ENCODE data around the gene TLL1. TPM values are rescaled to one million over a fixed set of nuclear protein-coding genes. Genes with fewer than 3 reads are reported as not detected.

The TLL1 gene
- total and polyA plus RNA-seq, 10 donors = 0.07 to 1.1 (median 0.21) TPM

DNA sequence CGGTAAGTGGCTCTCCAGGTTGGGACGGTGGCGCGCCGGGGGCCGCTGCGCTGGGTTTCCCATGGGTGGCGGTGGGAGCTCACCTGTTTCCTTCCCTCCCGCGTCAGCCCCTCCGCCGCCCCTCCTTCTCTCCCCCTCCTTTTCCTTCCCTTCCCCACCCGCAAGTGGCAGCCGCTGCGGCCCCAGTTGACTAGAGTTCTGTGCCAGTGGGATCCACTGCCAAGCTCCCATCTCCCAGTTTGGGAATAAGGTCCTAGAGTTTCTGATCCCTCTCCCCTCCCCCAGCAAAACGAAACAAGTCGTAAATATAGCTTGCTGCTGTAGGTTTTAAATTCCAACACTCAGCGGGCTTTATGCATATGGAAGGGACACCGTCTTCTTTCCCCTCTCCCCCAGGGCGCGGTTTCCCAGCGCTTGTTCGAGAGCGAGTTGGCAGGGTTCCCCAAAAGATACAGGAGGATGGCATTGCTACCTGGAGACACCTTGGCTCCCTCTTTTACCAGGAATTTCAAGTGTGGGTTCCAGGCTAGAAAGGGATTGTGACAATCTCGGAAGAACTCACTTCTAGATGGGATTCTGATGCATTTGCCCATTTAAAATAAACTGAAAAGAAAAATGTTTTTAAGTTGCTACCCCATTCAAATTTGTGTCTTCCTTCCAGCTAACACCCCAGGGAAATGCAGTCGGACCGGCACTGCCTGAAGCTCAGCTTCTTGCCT lies 1.2 kb downstream of the TLL1 start:
- DNase-seq = no peak

DNA sequence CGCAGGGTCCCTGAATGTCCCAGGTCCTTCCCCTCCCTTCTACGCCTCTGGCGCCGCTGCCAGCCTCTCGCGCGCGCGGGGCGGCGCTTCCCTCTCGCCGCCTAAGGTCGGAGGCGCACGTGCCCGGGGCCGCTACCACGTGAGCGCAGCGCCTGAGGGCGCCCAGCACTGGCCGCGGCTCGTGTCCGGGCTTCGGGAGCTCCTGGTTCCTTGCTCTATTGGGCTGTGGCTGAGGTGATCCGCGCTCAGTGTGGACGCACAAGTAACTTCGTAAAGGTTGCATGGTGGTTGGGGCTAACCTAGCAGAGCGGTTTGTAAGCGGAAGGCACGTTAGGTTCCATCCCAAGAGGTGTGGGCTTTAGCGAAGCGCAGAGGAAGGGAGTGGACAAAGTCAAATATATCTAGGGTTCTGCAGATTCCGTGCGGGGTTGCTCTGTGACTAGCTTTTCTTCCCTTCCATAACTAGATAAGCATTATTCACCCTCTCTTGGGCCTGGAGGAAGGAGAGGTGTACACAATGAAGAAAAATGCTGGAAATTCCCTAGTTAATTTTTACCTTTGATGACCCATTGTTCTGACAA lies 1.8 kb downstream of the TLL1 start:
- Histone ChIP-seq H3K4me1 (peaks cover 4 to 28% (median 15%) of the 10 kb centered on the region in 6 donors), H3K36me3 (no peaks in the 10 kb centered on the region), H3K4me3 (peak overlapping the region in 7 of 8 donors; percentile 2 to 65 (median 40)), H3K27ac (no peak overlapping the region), H3K27me3 (replicated peaks in 1 of 7) (peaks cover 0 to 67% (median 43%) of the 10 kb centered on the region in 7 donors), H3K9me3 (no peaks in the 10 kb centered on the region)
- intact Hi-C loops (cut with DNase I; ENCODE audit: low total_unique reads) = no loop called here
- DNase-seq = peak; percentile 70
- 5 to 17% (median 7%) methylated on average over 24 to 38 of the region's 38 CpGs for WGBS, 5 donors
- TF ChIP-seq POLR2AphosphoS5 (IDR thresholded peaks at IDR 0.05) (peak in 2 of 3 donors; percentile 16 to 32), POLR2A (IDR thresholded peaks at IDR 0.05) (no peak)
- TF ChIP-seq, protein P1, sequence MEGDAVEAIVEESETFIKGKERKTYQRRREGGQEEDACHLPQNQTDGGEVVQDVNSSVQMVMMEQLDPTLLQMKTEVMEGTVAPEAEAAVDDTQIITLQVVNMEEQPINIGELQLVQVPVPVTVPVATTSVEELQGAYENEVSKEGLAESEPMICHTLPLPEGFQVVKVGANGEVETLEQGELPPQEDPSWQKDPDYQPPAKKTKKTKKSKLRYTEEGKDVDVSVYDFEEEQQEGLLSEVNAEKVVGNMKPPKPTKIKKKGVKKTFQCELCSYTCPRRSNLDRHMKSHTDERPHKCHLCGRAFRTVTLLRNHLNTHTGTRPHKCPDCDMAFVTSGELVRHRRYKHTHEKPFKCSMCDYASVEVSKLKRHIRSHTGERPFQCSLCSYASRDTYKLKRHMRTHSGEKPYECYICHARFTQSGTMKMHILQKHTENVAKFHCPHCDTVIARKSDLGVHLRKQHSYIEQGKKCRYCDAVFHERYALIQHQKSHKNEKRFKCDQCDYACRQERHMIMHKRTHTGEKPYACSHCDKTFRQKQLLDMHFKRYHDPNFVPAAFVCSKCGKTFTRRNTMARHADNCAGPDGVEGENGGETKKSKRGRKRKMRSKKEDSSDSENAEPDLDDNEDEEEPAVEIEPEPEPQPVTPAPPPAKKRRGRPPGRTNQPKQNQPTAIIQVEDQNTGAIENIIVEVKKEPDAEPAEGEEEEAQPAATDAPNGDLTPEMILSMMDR (IDR thresholded peaks at IDR 0.05 in 8 of 11, conservative IDR thresholded peaks at IDR 0.05 in 3 of 11) = no peak

More for the DNA sequence above, 1.2 kb downstream of the TLL1 start:
- no peak overlapping the region for H3K27ac ChIP-seq
- TF ChIP-seq POLR2AphosphoS5 (IDR thresholded peaks at IDR 0.05) = no peak
- TF ChIP-seq POLR2A (IDR thresholded peaks at IDR 0.05) = no peak
- TF ChIP-seq, protein P1 (IDR thresholded peaks at IDR 0.05 in 8 of 11, conservative IDR thresholded peaks at IDR 0.05 in 3 of 11) = no peak
- no peaks in the 10 kb centered on the region for H3K9me3 ChIP-seq
- H3K4me3 ChIP-seq = peak overlapping the region in 7 of 8 donors; percentile 31 to 65 (median 40)
- 1 to 11% (median 2%) methylated on average over 26 to 27 of the region's 27 CpGs for WGBS, 5 donors
- peaks cover 0 to 73% (median 43%) of the 10 kb centered on the region in 7 donors for H3K27me3 ChIP-seq (replicated peaks in 1 of 7)
- peaks cover 4 to 28% (median 15%) of the 10 kb centered on the region in 6 donors for H3K4me1 ChIP-seq
- intact Hi-C loops (cut with DNase I; ENCODE audit: low total_unique reads) = no loop called here
- no peaks in the 10 kb centered on the region for H3K36me3 ChIP-seq

DNA sequence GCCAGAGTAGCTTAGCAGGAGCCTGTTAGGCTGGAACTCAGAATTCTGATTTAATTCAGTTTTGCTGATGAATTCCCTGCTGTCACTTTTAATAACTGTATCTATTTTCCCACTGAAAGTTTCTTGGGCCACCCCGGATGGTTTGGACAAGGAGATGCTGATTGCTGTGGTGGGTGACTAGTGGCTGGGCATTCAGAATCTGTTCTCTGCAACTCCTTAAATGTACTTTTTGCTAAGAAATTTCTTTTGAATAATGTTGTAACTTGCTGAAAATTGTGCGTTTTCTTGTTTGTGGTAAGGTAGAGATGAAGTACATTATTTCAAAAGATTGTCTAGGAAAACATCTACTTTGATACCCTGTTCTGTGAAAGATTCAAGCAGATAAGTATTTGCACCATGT lies 2.4 kb downstream of the TLL1 start:
- DNase-seq = no peak
- no peaks in the 10 kb centered on the region for H3K36me3 ChIP-seq
- TF ChIP-seq POLR2AphosphoS5 (IDR thresholded peaks at IDR 0.05) = no peak
- WGBS, 5 donors = 80 to 93% (median 85%) methylated on average over 2 of the region's 2 CpGs
- H3K9me3 ChIP-seq = no peaks in the 10 kb centered on the region
- intact Hi-C loops (cut with DNase I; ENCODE audit: low total_unique reads) = no loop called here
- no peak overlapping the region for H3K27ac ChIP-seq
- peaks cover 4 to 28% (median 15%) of the 10 kb centered on the region in 6 donors for H3K4me1 ChIP-seq
- H3K4me3 ChIP-seq = no peak overlapping the region
- peaks cover 0 to 62% (median 43%) of the 10 kb centered on the region in 7 donors for H3K27me3 ChIP-seq (replicated peaks in 1 of 7)

DNA sequence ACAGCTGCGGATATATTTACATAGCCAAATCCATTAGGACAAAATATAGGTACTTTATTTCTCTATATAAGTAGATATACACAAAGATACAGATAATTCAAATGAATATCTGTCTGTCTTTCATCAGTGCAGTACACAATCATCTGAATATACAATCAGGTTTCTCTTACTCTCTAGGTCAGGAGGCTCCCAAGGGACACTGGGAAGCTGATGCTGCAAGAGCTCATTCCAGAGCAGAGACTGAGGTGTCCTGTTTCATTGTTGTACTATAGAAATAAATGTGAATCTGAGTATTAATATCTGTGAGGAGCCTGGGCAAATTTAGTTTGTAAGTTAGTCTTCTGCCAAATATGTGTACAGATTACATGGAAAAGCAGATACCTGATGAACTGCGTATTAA lies 4.2 kb downstream of the TLL1 start:
- no peaks in the 10 kb centered on the region for H3K36me3 ChIP-seq
- no peak overlapping the region for H3K4me3 ChIP-seq
- H3K4me1 ChIP-seq = peaks cover 4 to 28% (median 15%) of the 10 kb centered on the region in 6 donors
- no peak overlapping the region for H3K27ac ChIP-seq
- WGBS, 5 donors = 93 to 95% (median 94%) methylated on average over 2 of the region's 2 CpGs
- TF ChIP-seq, protein P1 (IDR thresholded peaks at IDR 0.05 in 8 of 11, conservative IDR thresholded peaks at IDR 0.05 in 3 of 11) = no peak
- TF ChIP-seq POLR2AphosphoS5 (IDR thresholded peaks at IDR 0.05) = no peak
- TF ChIP-seq POLR2A (IDR thresholded peaks at IDR 0.05) = no peak
- peaks cover 0 to 49% (median 35%) of the 10 kb centered on the region in 7 donors for H3K27me3 ChIP-seq (replicated peaks in 1 of 7)
- DNase-seq = no peak
- intact Hi-C loops (cut with DNase I; ENCODE audit: low total_unique reads) = no loop called here
- H3K9me3 ChIP-seq = no peaks in the 10 kb centered on the region

Measured in spleen (tissue), 11 donors.